GM18868 (cell line): Measurements from ENCODE around the gene LY6G5B.

Experiments
- ATAC-seq: cut with Tn5 transposase; IDR thresholded peaks from one replicate; pipeline ENCODE4 v1.9.1; 2021; ENCODE audit warnings: mild to moderate bottlenecking, moderate library complexity; ENCODE audit not compliant: unreplicated experiment

LY6G5B gene, protein sequence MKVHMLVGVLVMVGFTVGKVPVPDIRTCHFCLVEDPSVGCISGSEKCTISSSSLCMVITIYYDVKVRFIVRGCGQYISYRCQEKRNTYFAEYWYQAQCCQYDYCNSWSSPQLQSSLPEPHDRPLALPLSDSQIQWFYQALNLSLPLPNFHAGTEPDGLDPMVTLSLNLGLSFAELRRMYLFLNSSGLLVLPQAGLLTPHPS

DNA sequence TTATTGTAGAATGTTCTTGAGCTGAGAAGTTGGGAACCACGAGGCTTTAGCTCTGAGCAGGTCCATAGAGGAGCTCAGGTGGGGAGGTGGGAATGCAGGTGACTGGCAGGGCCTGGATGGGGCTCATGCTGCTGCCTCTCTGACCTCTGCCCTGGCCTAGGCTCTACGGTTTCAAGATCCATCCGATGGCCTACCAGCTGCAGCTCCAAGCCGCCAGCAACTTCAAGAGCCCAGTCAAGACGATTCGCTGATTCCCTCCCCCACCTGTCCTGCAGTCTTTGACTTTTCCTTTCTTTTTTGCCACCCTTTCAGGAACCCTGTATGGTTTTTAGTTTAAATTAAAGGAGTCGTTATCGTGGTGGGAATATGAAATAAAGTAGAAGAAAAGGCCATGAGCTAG is at the start of gene LY6G5B:
Gene LY6G5B (plus strand): TSS at position 301 of the 400 bp plus-strand sequence. CDS start 975 bp downstream, outside the sequence.
- ATAC-seq = no peak

DNA sequence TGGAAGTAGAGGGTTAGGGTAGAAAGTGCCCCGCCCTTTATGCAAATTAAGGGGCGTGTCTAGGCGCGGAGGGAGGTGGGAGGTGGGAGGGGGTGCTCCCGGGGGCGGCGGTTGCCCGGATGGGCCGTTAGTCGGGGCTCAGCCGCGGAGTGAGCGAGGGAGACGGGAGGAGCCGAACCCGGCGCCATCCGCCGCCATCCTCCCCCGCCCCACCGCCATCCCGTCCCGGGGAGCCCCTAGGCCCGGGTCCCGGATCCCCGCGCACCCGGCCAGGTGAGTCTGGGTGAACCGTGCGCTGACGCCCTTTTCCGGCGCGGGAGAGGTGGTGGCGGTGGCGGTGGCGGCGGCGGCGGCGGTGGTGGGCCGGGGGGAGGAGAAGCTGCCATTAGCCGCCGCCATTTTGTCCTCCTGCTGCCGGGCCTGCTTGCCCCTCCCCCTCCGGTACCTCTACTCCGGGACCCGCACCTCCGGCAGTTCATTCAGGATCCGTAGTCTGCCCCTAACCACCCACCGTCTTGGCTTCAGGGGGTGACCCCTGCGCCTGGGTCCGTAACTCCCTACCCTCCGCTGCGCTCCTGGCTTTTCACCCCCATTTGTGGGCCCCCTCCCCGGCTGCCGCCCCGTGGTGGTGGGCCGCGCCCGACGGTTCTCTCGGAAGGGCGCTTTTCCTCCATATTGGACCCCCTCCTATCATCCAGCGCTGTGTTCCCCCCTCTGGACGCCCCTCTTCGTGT is 49.0 kb upstream of the LY6G5B start, which contains the start of gene PRRC2A:
Gene PRRC2A (plus strand): TSS at position 130 of the 734 bp plus-strand sequence. CDS start 2,075 bp downstream, outside the sequence.
- ATAC-seq = peak; percentile 31

DNA sequence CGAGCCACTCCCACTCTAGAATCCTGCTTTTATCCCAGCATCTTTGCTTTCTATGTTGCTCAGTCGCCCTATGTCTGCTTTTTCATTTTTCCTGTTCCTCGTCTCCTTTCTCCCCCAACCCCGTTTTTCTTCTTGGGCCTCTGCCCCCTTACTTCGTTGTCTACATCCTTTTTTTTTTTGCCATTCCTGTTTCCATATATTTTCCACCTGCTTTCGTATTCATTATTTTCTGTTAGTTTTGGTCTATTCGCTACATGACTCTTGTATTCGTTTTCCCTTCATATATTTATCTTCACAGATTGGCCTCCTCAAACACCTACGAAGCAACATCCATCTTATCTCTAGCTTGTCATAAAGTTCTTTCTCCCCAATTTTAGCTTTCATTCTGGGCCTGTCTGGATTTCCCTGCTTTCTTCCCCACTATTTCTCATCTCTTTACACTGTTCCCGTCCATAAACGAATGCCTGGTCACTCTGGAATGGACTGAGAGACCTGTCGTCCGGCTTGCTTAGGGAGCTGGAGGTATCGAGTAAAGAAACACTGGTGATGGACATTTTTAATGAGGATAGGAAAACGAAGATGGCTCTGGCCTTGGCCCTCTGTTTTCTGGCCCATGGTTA is 48.3 kb upstream of the LY6G5B start:
- ATAC-seq = no peak

DNA sequence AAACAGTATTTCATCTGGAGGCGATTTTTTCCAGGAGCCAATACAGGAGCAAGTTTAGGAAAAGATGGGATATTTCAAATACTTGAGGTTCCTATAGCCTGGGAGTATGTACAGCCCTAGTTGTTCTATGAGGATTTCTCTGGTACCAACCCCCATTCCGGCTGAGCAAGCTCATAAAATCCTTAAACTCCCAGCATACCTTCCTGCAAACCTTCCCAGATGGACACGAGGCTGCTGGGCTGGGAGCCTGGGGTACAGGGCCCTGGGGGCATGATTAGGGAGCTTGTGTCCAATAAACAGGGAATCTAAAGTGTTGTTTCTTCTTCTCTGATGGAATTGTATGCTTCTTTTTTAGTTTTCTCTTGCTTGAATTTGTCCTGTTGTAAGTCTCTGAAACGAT is 47.8 kb upstream of the LY6G5B start:
- no peak for ATAC-seq

GRCh38 chr6:31622684-31623091 is 47.1 kb upstream of the LY6G5B start:
- ATAC-seq = no peak

DNA sequence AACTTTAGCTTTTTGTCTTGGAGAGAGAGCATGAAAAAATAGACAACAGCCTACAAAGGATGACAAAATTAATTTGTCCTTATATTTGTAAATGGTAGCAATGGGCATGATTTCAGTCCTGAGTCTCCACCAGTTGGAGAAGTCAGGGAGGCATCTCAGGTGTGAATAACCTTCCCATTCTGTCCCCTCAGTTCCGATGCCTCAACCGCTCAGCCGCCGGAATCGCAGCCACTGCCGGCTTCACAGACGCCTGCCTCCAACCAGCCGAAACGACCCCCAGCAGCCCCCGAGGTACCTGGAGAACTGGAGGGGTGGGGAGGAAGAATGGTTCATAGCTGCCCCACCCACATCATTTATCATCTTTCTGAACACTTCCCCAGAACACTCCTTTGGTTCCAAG is 45.7 kb upstream of the LY6G5B start:
- no peak for ATAC-seq

GRCh38 chr6:31626952-31627351 is 42.8 kb upstream of the LY6G5B start:
- no peak for ATAC-seq

- ATAC-seq = no peak
Measured at GRCh38 chr6:31627690-31628287, 42.0 kb upstream of the LY6G5B start.

DNA sequence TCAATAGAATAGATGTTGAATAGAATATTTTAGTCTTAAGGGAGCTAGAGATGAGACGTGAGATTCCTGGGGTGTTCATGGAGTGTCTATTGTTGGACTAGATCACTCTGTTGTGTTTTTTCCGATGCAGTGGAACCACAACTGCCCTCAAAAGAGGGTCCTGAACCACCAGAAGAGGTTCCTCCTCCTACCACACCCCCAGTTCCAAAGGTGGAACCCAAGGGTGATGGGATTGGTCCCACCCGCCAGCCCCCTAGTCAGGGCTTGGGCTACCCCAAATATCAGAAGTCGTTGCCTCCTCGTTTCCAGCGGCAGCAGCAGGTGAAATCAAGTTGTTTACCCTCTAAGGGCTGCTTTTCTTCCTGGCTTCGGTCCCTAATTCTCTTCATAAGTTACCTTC is 40.8 kb upstream of the LY6G5B start:
- ATAC-seq = no peak

GRCh38 chr6:31630177-31630934 is 39.4 kb upstream of the LY6G5B start:
- no peak for ATAC-seq

GRCh38 chr6:31631209-31631608 is 38.6 kb upstream of the LY6G5B start:
- ATAC-seq = no peak

GRCh38 chr6:31631681-31632278 is 38.0 kb upstream of the LY6G5B start:
- ATAC-seq = no peak

DNA sequence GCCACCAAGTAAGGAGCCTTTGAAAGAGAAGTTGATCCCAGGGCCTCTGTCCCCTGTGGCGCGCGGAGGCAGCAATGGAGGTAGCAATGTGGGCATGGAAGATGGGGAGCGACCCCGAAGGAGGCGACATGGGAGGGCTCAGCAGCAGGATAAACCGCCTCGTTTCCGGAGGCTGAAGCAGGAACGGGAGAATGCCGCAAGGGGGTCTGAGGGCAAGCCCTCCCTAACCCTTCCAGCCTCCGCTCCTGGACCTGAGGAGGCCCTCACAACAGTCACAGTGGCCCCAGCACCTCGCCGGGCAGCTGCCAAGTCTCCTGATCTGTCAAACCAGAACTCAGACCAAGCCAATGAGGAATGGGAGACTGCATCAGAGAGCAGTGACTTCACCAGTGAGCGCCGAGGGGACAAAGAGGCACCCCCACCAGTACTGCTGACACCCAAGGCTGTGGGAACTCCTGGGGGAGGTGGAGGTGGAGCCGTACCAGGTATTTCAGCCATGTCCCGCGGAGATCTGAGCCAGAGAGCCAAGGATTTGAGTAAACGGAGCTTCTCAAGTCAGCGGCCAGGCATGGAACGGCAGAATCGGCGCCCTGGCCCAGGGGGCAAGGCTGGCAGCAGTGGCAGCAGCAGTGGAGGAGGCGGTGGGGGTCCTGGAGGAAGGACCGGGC is 37.4 kb upstream of the LY6G5B start:
- ATAC-seq = no peak

- no peak for ATAC-seq
Measured at GRCh38 chr6:31633447-31633846, 36.3 kb upstream of the LY6G5B start.

- ATAC-seq = no peak
Measured at GRCh38 chr6:31634131-31634530, 35.6 kb upstream of the LY6G5B start.

GRCh38 chr6:31634969-31635575 is 34.7 kb upstream of the LY6G5B start:
- ATAC-seq = no peak

DNA sequence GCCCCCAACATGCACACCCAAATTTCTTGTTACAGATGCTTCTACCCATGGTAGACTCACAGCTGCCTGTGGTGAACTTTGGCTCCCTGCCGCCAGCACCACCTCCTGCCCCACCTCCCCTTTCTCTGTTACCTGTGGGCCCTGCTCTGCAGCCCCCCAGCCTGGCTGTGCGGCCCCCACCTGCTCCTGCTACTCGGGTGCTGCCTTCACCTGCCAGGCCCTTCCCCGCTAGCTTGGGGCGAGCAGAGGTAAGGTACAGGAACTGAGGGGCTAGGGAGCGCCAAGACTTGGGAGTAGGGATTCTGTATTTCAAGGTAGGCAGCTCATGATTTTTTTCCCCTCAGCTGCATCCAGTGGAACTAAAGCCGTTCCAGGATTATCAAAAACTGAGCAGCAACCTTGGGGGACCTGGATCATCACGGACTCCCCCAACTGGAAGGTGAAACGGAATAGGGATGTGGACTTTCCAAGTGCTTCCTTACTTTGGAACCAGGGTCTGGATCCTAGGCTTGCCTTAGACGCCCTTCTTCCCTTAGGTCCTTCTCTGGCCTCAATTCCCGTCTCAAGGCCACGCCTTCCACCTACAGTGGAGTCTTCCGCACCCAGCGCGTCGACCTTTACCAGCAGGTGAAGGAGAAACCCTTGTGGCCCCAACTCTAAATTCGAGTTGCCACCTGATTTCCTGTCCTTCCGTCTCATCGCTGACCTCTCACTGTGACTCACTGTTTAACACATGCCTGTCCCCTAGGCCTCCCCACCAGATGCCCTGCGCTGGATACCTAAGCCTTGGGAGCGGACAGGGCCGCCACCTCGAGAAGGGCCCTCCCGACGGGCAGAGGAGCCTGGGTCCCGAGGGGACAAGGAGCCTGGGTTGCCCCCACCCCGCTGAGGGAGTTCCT is 32.8 kb upstream of the LY6G5B start:
- ATAC-seq = no peak

- ATAC-seq = no peak
Measured at GRCh38 chr6:31639043-31639442, 30.7 kb upstream of the LY6G5B start.
